ENCODE results near the gene RSPO1.

Gene RSPO1

GRCh38 chr1:37656026-37656425 lies 21.3 kb upstream of the RSPO1 start:
- no peak for DNase-seq

DNA sequence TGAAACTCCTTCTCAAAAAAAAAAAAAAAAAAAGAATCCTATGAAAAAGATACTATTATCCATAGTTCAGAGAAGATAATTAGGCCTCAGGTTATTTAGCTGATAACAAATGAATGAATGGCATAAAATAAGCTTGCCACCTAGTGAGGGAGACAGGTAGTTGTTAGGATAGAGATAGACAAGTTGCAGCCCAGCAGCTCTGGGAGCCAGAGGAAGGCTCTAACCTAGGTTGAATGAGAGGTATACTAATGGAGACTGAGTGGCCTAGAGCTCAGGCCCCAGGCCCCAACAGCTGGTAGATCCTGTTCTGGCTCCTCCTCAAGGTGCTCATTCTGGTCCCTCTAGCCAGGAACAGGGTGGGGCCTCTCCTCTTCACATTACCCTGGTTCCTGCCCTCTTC lies 20.6 kb upstream of the RSPO1 start:
- no peak for DNase-seq

GRCh38 chr1:37653906-37654305 lies 19.2 kb upstream of the RSPO1 start:
- DNase-seq, result no peak

- DNase-seq, result no peak
Measured at GRCh38 chr1:37652976-37653375, 18.3 kb upstream of the RSPO1 start.

DNA sequence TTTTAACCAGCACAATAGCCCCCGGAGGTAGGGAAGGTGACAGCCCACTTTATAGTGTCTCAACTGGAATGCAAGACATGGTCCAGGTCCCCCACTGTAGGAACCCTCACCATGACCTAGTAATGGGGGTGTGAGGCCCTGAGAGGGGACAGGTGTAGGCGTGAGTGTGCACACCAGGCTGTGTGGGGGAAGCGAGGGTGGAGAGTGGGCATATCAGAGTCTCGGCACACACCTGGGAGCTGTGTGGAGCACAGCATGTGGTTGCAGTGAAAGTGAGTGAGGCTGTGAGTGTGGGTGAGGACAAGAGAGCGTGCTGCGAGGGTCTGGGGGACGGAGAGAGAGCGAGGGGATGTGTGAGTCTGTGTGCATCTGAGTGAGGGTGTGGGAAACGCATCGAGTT lies 17.1 kb upstream of the RSPO1 start:
- DNase-seq, result no peak

DNA sequence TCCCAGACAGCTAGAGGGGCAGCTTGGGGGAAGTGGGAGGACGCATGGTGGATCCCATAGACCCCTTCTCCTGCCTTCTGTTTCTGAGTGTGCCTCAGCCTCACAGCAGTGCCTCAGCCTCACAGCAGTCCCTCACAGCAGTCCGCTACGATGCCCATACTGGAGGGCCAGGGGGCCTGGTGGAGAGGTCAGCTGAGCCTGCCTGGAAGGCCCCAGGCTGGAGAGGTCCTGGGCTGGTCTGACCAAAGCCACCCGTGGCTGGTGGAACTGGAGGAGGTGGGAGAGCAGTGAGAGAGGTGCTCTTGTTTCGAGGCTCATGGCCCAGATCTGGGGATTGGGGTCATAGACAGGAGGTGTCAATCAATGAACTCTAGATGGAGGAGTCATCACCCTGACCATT lies 16.0 kb upstream of the RSPO1 start:
- DNase-seq, result no peak

GRCh38 chr1:37650173-37650572 lies 15.5 kb upstream of the RSPO1 start:
- no peak for DNase-seq

DNA sequence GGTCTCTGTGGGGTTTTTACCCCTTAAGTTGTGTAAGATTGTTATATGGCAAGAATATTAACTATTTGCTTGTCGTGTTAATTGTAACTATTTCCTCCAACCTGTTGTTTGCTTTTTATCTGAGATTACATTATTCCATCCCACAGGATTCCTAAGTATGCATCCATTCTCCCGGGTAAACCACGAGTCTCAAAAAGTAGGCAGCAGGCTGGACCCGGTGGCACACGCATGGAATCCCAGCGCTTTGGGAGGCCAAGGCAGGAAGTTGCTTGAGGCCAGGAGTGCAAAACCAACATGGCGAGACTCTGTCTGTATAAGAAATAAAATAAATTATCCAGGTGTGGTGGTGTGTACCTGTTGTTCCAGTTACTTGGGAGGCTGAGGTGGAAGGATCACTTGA lies 12.6 kb upstream of the RSPO1 start:
- DNase-seq, result no peak

DNA sequence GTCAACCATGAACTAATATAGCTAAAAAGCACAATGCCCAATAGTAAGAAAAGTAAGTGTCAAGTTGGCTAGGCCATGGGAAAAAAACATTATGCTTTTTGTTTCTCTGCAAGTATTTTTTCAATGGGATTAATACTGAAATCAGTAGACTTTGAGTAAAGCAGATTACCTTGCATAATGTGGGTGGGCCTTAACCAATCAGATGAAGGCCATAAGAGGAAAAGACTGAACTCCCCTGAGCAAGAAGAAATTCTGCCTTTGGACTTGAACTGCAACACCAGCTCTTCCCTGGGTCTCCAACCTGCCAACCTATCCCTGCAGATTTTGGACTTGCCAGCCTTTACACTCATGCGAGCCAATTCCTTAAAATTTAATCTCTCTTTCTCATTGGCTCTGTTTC lies 6.4 kb upstream of the RSPO1 start:
- no peak for DNase-seq

- no peak for DNase-seq
Measured at GRCh38 chr1:37636435-37636834, 1.7 kb upstream of the RSPO1 start.

DNA sequence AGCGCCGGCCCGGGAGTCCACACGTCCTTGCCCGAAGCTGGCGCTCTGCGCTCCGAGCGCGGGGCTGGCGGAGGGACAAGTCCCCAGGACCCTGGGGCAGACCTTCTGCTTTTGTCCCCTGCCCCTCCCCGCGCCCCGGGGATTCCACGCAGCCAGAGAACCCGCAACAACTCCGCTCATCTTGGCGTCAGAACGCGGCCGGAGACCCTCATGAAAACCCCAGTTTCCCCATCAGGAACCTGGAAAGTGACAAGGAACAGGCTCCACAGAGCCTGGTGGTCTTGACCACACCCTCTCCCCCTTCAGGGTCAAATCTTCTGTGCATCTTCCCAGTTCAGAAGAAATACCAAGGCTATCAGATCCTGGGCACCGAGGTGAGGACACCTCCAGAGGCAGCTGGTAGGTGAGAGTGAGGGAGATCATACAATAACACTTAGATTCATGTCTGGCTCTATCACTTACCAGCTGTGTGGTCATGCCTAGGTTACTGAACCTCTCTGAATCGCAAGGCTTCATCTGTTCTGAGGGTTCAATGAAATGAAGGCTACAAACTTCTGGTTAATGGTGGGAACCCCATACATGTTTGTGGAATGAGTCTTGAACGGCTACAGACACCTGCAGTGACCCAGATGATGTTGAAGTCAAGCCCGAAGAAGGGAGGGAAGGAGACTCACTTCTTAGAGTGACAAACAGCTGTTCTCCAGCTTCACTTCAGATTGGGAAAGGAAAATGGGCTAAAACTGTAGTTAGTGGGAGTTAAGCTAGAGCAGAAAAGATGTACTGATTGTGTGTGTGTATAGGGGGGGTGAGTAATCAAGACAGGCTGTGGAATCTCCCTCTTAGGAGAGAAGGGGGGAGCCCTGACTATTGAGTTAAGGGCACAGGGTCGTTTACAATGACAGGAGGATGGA lies 555 bp upstream of the RSPO1 start:
- DNase-seq, result no peak

DNA sequence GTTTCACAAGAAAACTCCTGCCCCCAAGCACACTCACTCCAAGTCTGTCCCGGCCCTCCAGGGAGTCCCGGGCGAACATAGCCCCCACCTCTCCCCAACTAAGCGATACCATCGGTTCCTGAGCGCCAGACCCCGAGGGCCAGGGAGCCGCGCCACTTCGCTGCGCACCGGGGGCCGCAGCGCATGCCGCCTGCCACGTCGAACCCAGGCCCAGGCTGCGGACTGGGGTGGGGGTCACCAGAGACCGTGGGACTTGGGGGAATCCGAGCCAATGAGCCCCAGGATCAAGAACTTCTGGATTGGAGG lies 801 bp downstream of the RSPO1 start:
- DNase-seq, result no peak

DNA sequence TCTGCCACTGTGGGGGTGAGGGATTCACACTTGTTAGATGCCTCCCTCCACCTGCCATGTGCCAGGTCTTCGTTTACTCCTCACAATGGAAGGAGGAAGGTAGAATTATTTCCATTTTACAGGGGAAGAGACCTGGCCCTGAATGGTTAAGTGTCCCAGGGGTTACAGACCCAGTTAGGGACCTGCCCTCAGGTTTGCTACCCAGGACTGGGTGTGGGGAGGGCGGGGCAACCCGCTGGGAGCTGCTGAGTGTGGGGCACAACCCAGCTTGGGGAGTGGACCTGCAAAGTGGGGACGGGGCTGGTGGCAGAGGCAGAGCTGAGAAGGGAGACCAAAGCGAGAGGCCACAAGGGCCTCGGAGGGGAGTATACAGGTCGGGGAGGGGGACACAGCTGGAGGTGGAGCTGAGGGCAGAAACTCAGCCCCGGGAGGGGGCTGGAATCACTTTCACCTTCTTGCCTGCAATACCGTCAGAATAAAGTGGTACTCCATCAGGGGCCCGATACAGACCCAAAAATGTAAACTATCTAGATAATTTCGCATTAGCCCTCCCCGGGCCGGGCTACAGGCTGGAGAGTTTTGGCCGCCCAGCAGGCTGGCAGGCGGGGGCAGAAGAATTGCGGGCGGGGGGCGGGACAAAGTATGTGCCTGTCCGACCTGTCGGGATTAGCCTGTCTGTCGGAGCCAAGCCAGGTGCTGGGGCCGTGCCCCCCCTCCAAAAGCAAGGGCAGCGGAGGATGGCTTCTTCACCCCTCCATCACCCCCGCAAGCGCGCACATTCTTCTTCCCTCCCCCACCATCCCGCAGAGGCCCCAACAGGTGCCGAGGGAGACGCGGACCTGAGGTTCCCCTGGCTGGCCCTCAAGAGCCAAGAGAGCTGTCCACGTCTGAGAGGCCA lies 1.4 kb downstream of the RSPO1 start:
- DNase-seq, result no peak

DNA sequence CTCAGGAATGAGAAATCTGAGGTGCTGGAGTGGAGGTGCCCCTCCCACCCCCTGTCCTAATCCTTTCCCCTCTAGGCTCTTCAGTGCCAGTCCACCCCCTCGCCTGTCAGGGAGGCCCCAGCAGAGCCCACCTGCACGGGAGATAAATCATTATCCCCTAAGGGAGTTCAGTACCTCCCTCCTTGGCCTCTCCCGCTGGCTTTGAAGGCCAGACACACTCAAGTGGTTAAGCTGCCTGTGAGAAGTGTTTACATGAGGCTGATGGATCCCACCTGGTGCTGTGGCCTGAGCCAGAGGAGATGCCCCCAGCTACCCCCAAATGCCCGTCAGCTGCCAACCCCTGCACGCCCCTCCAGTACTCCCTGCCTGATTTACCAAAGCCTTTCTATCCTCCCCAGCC lies 3.7 kb downstream of the RSPO1 start:
- DNase-seq, result no peak

GRCh38 chr1:37630426-37631028 lies 4.2 kb downstream of the RSPO1 start:
- DNase-seq, result no peak

DNA sequence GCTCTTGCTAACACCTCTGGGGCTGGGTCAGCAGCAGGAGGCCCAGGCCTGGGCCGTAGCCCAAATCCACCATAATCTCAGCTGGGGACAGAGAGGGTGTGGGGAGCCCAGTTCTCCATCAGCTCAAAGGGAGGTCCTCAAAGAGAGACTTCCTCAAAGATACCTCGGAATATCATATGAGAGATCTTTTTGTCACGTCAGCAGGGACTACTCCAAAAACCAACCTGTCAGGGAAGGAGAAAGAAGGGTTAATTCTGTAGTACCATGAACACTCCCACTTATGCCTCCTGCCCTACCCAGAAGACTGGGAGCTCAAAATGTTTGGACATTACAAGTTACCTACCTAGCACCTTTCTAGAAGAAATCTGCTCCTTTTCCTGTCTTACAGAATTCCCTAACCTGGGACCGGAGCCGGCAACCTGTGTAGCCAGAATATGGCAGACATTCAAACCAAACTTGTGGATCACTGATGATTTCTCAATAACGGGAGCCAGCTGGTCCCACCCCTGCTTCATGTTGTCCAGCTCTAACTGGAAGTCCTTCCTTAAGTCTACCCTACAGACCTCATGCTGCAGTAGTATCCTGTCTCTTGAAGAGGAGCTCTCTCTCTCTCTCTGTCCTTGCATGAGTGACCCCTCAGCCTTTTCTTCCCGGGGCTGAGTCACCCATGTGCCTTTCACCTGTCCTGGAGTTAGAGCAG lies 4.8 kb downstream of the RSPO1 start:
- DNase-seq, result no peak

DNA sequence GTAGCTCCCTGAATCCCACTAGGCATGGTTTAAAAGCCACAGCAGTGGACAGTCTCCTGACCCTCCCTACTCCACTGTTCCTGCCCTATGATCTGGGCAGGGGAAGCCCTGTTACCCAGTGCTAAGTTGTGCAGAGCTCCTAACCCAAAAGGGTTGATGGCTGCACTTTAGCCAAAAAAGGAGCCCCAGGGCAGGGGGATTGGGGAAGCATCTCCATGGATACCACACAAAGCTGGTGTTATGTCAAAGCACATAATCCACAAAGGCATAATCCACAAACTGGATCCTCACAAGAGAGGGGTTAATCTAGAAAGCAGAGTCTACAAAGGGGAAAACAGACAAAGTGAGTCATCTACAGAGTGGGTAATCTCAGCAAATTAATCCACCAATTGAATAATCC lies 5.7 kb downstream of the RSPO1 start:
- DNase-seq, result no peak

- DNase-seq, result no peak
Measured at GRCh38 chr1:37628026-37628556, 6.6 kb downstream of the RSPO1 start.

GRCh38 chr1:37622131-37622530 lies 12.6 kb downstream of the RSPO1 start:
- DNase-seq, result no peak

GRCh38 chr1:37621326-37621870 lies 13.3 kb downstream of the RSPO1 start:
- no peak for DNase-seq

DNA sequence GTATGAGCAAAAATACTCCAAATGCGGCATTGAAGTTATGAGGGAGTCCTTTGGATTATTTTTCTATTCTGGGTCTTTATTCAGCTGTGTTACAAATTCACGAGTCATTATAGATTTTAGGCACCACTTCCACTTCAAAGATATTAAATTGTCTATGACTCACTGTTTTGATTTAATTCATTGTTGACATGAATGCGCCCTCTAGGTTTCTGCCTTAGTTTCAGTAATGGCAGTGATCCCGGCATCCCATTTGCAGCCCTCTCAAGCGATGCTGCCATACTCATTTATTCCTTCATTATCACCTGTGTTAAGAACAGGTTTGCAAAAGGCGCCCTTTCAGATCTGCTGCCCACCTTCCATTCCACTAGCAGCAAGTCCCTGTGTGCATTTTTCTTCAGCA lies 14.0 kb downstream of the RSPO1 start:
- DNase-seq, result peak; percentile 2

DNA sequence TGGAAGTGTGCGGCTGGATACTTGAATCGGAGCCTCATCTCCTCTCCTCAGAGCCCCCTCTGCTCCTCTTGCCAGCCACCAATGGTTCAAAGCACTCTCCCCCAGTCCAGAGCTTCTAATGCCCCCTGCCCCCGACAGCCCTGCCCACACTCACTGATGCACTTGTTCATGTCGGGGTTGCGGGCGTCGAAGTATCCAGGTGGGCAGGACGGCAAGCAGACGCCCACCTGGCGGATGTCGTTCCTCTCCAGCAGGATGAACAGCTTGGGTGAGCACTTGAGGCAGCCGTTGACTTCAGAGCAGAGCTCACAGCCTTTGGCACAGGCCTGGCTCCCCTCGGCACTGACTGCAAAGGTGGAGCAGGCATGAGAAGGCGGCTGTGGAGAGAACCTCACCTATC lies 18.4 kb downstream of the RSPO1 start:
- no peak for DNase-seq

DNA sequence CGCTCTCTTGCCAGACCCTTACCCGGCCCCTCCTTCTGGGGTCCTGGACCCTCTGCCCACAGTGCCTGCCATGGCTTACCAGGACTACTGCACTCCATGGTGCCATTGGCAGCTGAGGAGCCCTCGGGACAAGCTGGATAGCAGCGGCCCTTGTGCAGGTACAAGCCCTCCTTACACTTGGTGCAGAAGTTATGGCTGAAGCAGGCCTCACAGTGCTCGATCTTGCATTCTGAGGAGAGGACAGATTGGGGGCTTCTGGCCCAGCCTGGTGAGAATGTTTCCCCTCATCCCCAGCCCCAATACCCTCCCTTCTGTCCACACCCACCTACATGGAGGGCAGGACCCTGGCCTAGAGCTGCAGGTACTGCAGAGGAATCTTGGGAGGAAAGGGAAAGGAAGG lies 20.6 kb downstream of the RSPO1 start:
- DNase-seq, result no peak
